OCI-M1 (cell line): ENCODE measurements around the gene PNCK.
A peak's percentile ranks its signal among the peaks of the same experiment; 100 is the strongest.
"Not testable (repeated sequence)": the region's sequence is repeated elsewhere in the genome, so short reads cannot be mapped to it uniquely, and the experiment has no call there.

Source experiments
- DNase-seq: peaks from one replicate; lab custom pipeline; 2025; lab: John Stamatoyannopoulos, UW

Gene PNCK

DNA sequence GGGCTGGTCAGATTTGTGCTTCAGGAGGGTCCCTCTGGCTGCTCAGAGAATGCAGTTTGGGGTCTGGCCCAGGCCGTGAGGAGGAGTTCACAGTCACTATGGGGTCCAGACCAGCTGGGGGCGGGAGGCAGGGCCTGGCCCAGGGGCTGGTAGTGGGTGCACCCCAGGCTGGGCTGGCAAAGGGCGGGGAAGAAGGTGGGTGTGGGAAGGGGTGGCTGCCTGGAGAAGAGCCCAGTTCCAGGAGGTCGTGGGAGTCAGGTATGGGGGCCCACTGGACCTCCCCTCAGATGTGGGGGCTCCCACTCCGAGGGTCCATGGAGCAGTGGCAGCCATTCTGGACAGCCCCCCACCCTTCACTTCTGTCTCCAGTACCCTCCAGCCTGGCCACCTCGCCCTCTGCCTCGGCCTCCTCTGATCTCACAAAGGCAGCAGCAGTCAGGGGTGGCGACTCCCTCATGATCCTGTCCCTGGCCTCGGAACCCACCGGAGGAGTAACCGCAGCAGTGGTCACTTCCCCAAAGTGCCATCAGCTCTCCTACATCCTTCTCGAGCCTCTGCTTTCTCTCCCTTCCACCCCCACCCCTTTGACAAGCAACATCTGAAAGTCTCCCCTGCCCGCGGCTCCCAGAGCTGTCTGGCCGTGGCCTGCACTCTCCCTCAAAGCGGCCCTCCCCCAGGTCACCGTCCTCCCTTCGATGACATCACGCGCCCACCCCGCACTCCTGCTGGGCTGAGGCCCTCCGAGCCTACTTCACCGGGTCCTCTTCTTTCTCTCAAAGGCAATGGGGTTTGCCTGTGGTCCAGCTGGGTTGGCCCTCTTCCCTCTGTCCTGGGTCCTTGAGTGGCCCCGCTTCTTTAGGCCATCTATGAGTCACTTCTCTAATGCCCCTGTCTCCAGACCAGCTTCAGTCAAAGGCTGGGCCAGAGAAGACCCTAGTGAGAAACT is 12.4 kb upstream of the PNCK start:
- DNase-seq, result peak; percentile 37

DNA sequence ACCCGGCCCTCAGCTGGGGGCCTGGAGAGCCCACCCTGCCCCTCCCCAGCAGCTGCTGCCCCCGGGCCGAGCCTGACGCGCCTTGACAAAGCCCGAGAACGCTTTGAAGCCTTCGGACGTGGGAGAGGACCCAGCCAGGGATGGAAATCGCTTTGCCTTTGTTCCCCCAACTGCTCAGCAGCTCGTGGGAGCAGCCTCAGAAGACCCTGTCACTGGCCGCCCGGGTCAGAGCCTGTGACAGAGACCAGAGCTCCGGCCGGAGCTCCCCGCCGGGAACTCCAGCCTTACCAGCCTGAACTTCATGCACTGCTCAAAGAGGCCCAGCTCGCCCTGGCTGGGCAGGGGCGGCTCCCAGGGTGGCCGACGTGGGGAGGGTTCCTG is 11.5 kb upstream of the PNCK start:
- DNase-seq, result no peak

DNA sequence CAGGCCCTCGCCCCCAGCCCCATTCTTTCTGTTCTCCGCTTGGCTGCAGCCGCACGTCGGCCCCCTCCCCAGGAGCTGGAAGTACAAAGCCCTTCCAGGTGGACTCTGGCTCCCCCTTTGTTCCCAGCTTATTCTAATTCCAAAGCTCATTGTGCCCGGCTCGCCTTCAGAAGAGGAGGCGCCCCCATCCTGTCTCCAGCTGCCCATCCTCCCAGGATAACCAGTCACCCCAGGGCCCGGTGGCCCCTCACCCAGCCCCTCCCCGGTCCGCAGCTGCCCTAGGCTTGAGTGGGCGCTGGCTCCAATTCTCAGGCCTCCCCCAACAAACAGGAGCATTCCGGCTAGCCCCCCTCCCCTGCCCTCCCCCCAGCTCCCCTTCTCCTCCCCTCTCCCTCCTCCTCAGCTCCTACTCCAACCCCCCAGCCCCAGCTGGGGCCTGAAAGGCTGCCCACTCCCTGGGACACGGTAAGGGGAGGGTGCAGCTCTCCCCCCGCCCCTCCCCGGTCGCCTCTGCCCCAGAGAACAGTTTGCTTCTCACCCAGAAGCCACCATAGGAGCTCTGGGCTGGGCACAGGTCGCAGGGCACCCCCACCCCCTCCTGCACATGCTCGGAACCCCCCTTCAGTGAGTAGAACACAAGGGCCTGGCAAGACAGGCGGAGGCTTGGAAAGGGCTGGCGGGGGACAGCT is 11.0 kb upstream of the PNCK start:
- DNase-seq, result no peak

DNA sequence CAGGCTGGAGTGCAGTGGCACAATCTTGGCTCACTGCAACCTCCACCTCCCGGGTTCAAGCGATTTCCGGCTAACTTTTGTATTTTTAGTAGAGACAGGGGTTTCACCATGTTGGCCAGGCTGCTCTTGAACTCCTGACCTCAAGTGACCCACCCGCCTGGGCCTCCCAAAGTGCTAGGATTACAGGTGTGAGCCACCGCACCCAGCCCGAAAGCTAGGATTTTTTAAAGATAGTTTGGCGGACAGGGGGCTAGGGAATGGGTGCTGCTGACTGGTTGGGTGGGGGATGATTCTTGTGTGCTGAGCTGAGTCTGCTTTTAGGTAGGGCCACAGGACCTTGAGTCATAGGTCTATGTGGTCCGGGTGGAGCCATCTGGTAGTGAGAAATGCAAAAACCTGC is 9.9 kb upstream of the PNCK start:
- DNase-seq, result not testable (repeated sequence)

DNA sequence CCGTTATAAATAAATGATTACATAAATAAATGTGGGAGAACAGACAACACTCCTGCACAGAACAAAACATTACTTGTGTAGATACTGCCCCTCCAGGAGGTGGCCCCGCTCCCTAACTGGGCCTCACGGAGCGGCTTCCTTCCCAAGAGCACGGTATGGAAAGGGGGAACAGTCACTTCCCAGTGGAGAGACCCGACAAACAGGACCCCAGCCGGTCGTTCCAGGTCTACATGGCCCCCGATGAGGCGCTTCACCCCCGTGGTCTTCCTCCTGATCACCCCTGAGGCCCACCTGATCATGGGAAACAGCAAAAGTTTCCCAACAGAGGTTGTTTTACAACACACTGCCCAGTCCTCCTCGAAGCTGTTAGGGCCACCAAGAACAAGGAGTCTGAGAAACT is 7.6 kb upstream of the PNCK start:
- no peak for DNase-seq

DNA sequence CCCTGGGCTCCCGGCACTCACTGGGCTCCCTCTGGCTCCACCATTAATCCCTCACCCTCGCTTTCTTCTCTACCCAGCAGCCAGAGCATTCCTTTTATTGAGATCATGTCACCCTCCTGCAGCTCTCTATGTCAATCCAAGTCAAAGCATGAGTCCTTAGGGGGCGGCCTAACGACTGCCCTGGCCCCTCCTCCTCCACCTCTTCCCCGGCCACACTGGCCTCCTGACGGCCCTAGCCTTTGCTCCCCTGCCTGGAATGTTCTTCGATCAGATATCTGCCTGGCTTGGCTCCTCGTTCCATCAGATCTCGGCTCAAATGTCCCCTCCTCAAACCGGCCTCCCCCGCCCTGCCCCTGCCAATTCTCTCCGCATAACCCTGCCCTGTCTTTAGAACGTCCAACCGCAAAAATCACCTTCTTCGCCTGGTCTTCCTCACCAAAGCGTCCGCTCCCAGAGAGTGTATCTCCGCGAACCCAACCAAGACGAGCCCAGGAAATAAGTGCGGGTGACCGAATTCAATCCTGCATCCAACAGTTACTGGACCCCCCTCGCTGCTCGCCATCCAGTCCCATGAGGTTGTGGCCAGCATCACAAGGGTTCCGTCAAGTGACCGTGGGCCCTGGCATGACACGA is 722 bp upstream of the PNCK start:
- DNase-seq, result no peak

DNA sequence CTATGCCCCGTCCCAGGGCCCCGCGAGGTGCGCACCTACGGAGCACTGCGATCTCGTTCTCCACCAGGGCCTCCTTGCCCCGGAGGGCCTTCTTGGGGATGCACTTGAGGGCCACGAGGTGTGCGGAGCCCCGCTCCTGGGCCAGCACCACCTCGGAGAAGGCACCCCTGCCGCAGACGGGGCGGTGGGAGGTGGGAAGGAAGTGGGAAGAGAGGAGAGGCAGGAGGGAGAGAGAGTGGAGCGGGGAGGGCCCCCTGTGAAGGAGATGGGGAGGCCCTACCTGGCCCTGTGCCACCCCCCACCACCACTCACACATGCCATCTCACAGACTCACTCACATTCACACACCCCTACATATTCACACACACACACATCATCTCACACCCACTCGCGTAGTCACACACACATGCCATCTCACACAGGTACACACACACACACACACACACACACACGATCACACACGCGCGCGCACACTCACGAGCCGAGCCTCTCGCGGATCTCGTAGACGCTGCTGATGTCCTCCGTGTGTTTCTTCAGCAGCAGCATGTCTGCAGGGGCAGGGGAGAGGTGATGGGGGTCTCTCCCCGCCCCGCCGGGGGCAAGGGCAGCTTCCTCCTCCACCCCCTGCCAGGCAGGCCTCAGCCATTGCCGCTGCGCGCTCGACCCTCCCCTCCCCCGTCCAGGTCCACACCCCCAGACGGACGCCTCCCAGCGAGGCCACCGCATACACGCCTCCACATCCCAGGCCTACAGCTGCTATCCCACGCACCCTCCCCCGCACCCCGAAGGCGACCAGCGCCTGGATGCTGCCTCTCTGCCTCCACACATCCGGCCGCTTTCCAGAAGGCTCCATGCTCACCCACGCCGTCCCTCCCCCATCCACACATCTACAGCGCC is 834 bp downstream of the PNCK start:
- no peak for DNase-seq

DNA sequence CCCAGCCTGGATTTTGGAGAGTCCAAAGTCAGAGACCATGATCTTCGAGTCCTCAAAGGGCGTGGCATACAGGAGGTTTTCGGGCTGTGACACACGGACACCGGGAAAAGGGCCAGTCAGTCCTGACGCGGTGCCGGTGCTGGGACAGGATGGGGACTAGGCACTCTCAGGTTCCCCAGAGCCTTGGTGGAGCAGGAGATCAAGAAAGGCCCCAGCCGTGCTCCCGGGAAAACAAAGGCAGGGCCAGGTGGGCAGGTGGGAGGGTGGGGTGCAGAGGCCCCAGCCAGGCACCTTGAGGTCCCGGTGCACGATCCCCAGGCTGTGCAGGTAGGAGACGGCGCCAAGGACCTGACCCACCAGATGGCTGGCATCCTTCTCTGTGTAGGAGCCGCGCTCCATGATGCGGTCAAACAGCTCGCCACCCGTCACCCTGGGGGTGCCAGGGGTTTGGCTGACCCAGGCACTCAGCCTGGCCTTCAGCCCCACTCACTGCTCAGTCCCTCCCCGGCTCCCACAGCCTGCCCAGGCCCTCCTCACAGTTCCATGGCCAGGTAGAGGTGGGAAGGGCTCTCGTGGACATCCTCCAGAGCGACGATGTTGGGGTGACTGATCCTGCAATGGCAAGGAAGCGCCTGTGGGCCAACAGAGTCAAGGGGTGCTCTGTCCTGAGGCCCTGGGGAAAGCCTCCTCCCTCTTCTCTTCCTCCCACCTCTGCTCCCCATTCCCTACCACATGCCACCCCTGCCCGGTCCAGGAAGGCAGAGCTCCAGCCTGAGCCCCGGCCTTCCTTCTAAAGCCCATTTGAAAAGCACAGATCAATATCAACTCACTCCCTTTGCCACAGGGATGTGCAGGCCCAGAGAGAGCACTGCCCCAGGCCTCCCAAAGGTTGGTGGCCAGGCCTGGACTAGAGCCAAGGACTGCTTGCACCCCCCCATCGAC is 1.8 kb downstream of the PNCK start:
- DNase-seq, result no peak

DNA sequence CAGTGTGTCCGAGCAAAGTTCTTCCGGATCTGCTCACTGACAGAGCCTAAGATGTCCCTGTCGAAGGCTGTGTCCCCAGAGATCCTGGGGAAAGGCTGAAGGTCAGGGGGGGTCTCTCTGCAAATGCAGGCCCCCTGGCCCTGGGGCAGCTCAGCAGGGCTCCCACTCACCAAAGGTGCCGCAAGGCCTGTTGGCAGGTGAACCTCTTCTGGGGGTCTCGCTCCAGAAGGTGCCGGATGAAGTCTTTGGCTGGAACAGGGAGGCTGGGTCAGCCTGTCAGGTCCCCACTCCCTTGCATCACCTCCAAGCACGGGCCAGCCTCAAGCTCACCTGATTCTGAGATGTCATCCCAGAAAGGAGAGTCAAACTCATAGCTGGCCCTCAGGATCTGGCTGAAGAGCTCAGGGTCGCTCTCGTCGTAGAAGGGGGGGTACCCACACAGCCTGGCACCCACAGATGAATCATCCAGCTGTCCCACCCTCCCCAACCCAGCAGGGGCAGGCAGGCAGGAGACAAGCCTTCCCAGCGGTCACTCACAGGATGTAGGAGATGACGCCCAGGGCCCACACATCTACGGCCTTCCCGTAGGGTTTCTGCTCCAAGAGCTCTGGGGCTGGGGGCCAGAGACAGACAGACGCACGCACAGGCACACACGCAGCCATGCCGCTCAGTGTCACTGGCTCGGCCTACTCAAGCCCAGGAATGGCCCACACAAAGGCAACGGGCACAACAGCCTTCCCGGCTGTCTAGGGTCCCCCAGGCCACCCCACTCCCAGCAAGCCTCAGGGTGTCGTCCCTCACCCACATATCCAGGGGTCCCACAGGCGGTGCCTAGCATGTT is 2.6 kb downstream of the PNCK start:
- no peak for DNase-seq

DNA sequence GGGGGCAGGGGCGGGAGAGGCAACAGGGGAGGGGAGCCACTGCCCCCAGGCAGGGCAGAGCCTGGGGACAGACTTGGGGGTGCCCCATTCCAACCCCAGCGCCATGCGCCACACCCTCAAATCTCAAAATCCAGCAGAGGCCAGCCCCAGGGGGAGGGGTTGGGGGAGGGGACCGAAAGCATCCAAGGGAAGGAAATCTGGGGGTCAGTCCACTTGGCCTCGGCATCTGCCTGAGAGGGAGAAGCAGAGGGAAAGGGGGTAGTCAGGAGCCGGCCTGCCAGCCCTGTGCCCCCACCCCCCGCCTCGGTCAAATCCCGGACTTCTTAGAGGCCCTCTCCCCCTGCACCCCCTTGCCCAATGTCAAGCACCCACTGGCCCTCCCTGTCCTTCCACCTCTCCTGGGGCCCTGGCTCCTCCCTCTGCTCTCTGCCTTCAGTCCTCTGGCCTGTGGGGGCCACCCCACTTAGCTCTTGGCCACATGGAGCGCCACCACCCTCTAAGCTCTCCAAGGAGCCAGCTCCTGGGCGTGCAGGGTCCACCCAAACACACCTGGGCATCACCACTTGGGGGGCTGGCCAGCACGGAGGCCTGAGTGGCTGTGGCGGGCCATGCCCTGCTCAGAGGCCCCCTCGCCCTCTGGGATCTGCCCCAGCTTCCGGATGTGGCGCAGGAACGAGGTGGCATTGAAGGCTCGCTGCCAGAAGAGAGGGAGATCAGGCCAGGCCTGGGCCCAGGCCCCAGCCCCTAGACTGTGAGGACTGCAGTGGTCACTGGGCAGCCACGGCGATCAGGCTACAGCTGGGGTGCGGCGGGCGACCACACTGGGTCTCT is 3.5 kb downstream of the PNCK start:
- DNase-seq, result no peak

DNA sequence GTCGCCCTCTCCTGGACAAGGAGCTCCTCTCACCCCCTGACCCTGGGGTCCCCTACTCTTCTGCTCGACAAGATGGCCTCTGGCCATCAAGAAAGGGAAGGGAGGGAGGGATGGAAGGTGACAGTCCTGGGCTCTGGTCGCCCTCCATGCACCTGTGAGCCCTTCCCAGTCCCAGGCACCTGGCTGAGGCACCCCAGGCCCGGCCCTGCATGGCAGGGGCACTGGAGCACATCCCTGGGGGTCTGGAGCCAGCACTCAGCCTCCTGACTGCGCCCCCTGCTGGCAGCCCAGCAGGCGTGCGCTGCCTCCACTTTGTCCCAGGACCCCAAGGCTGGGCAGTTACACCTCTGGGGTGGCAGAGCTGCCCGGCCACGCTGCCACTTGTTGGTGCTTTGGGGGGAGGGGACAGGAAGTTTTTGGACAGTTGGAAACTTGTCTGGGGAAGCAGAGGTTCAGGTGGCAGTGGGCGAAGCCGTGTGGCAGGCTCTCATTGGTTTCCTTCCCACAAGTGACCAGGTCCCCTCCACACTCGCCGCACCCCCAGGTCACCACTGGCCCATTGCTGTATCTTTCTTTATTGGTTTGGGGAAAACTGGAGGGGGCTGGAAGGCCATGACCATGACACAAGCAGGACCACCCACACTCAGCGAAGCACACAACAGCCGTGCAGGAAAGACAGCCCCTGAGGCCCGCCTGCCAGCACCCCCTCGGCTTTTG is 4.3 kb downstream of the PNCK start:
- DNase-seq, result peak; percentile 35

DNA sequence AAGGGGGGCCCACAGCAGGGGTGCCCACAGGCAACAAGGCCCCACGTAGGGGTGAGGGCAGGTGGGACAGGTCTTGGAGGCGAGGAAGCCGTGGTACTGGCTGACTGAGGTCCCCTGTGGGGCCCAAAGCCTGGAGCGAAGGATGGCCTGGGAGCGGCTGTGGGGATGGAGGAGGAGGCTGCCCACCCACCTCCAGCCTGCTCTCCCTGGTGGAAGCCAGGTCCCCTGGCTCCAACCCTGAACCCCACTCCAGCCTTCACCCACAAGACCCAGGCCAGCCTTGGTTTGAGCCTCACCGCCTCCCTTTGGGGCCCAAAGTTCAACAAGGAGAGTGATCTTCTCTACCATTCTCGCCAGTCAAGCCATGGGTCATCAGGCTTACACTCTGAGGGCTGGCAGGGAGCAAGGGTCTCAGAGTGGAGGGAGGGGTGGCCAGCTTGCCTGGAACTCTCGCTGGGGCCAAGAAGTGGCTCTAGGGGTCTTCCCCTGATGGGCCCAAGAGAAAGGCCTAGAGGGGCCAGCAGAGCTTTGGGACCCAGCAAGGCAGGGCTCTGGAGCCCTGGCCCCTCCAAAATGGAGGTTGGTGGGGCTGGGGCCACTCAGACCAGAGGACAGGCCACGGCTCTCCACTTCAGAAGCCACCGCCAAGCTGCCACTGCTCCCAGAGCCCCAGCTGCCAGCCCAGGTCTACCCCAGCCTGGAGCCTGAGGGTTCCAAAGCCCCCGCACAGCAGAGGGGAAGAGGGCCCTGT is 5.0 kb downstream of the PNCK start:
- no peak for DNase-seq

DNA sequence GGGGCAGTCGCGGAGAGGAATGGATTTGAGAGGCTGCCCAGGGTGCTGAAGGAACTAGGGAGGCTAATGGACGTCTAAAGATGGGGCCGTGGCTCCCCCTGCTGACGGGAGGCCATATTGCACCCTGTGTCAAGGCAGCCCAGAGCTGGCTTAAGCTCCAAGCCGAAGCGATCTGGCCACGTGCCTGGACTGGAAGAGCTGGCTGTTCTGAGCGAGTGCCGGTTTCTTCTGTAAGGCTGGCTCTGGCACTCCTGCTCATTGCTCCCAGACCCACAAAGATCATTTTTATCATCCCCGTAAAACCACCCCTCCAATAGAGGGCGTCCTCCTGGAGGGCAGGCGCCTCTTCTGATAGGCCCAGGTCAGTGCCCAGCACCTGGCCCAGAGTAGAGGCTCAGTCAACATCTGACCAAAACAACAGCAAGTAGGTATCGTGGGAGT is 5.6 kb downstream of the PNCK start:
- peak; percentile 89 for DNase-seq

DNA sequence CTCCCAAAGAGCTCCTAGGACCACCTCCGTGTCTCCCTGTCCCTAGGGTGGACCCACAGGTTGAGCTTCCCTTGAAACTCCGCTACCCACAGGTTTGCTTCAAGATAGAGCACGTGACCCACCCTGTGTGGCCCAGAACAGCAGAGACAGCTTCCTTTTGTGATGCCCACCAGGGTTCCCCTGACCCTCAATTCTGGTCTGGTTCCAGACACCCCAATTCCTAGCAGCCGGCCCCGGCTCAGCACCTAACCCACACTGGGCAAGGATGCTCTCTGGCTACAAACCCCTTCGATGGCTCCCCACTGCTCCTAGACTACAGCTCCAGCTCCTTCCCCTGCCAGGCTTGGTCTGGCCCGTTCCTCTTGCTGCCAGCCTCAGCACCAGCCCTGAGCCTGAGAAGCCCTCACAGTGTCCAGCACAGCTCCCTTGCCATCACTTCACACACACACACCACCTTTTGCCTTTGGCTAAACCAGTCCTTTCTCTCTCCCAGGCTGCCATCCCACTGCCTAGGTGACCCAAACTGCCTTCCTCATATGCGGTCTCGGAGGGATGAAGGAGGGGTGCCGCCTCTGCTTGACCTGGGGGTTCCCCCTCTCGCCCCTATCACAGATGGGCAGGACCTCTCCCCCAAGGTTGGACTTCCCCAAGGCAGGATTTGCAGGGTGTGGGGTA is 6.2 kb downstream of the PNCK start:
- no peak for DNase-seq

DNA sequence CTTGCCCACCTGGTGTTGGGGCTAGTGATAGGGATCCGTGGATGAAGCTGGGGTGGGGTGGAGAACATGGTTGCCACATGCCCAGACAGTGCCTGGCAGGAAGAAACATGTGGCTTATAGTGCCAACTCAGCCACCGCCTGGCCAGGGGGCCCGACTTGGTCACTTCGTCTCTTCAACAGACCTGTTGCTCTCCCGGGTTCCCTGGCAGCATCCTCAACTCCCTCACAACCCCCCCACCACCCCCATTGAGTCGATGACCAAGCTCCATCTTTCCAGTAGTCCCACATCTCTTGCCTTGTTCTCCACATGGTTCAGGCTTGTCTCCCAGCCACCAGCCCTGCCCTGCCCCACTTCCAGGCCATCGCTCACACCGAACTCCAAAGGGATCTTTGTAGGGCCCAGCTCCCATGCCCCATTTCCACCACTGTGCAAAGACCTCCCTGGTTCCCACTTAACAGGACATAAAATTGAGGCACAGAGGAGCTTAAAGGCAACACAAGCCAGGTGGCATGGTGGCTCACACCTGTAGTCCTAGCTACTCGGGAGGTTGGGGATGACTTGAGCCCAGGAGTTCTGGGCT is 7.8 kb downstream of the PNCK start:
- DNase-seq, result no peak

DNA sequence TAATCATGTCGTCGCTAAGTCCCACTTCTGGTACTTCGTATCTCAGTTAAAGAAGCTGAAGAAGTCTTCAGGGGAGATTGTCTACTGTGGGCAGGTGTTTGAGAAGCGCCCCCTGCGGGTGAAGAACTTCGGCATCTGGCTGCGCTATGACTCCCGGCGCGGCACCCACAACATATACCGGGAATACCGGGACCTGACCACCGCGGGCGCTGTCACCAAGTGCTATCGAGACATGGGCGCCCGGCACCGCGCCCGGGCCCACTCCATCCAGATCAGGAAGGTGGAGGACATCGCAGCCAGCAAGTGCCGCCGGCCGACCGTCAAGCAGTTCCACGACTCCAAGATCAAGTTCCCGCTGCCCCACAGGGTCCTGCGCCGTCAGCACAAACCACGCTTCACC is 11.3 kb downstream of the PNCK start:
- DNase-seq, result no peak

DNA sequence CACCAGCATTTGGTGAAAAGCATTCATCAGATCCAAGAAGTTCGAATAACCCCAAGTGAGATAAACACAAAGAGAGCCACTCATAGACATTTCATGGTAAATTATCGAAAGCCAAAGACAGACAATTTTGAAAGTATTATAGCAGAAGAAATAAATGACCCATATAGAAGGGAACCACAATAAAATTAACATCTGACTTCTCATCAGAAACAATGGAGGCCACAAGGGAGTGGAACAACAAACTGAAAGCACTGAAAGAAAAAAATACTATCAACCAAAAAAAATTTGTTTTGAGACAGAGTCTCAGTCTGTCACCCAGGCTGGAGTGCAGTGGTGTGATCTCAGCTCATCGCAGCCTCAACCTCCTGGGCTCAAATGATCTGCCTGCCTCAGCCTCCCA is 14.3 kb downstream of the PNCK start:
- DNase-seq, result no peak
